HS-5 (cell line): ENCODE measurements around the gene TAAR6.
"Not testable (repeated sequence)": the region's sequence is repeated elsewhere in the genome, so short reads cannot be mapped to it uniquely, and the experiment has no call there.

Source experiments
- DNase-seq: peaks from one replicate; pipeline ENCODE4 v3.0.0-alpha.2; 2012; ENCODE audit warnings: low read depth

TAAR6 gene, protein sequence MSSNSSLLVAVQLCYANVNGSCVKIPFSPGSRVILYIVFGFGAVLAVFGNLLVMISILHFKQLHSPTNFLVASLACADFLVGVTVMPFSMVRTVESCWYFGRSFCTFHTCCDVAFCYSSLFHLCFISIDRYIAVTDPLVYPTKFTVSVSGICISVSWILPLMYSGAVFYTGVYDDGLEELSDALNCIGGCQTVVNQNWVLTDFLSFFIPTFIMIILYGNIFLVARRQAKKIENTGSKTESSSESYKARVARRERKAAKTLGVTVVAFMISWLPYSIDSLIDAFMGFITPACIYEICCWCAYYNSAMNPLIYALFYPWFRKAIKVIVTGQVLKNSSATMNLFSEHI

DNA sequence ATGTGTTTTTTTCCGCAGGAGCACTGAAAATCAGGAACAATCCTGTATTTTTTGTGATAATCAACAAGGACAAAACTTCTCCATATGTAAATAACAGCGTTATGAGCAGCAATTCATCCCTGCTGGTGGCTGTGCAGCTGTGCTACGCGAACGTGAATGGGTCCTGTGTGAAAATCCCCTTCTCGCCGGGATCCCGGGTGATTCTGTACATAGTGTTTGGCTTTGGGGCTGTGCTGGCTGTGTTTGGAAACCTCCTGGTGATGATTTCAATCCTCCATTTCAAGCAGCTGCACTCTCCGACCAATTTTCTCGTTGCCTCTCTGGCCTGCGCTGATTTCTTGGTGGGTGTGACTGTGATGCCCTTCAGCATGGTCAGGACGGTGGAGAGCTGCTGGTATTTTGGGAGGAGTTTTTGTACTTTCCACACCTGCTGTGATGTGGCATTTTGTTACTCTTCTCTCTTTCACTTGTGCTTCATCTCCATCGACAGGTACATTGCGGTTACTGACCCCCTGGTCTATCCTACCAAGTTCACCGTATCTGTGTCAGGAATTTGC lies at the start of gene TAAR6:
TSS of gene TAAR6 (plus strand) at position 102 of the 557 bp plus-strand sequence. CDS start at position 102, 0 bp downstream.
- no peak for DNase-seq

GRCh38 chr6:132520953-132521352 lies 49.2 kb upstream of the TAAR6 start:
- DNase-seq, result no peak

GRCh38 chr6:132524646-132525045 lies 45.5 kb upstream of the TAAR6 start:
- DNase-seq, result no peak

DNA sequence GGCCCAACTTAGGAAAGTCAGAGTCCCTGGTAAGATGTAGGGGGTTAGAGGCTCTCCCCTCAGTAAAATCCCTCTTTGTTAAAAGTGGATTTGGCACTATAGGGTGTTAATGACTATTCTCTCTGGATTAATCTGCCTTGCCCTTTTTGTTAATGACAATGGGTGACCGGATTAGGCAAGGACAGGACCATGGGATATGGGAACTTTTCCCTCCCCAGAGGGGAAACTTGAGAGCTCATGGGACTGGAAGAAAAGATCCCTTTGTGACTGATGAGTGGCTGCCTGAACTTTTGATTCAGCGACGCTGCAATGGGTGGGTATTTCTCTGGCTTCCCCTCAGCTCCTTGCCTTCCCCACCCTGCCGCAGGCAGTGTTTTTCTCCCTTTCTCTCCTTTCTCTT lies 44.3 kb upstream of the TAAR6 start:
- DNase-seq, result no peak

GRCh38 chr6:132526461-132526860 lies 43.7 kb upstream of the TAAR6 start:
- no peak for DNase-seq

- DNase-seq, result peak; percentile 63
These were observed 42.3 kb upstream of the TAAR6 start for GRCh38 chr6:132527791-132528190.

- peak; percentile 23 for DNase-seq
These were observed 39.7 kb upstream of the TAAR6 start for GRCh38 chr6:132530293-132530974.

GRCh38 chr6:132534546-132534945 lies 35.6 kb upstream of the TAAR6 start:
- not testable (repeated sequence) for DNase-seq

DNA sequence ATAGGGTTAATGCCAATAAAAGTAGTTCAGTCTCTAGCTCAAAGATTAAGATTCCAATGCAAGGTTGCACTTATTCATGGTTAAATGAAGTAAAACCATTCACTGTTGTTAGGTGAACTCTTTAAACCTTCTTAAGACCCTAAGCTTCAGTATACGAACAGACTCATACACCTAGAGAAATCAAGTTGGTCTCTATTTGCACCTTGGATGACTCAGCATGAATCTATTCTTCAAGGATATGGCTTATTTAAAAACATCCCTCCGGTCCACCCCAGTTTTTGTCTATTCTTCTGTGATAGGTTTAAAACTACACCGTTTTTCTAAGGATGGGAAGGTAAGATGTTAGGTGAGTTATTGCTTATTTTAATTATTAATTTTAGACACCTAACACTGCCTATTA lies 33.0 kb upstream of the TAAR6 start:
- no peak for DNase-seq

DNA sequence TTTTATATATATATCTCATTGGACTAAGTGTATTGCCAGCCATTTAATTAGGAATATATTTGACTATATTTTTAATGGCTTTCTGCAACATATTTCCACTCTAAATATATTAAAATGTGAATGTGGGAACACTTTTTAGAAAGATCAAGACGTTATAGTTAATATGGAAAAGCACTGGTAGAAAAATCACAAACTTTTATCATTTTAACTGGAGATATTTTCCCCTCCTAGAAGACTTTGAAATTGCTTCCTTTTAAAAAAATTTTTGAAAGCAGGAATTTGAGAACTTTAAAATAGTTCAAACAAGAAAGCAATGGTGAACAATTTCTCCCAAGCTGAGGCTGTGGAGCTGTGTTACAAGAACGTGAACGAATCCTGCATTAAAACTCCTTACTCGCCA lies 32.1 kb upstream of the TAAR6 start, which contains the start of gene TAAR9:
TSS of gene TAAR9 (plus strand) at position 301 of the 400 bp plus-strand sequence. CDS start at position 314, 13 bp downstream.
- no peak for DNase-seq

DNA sequence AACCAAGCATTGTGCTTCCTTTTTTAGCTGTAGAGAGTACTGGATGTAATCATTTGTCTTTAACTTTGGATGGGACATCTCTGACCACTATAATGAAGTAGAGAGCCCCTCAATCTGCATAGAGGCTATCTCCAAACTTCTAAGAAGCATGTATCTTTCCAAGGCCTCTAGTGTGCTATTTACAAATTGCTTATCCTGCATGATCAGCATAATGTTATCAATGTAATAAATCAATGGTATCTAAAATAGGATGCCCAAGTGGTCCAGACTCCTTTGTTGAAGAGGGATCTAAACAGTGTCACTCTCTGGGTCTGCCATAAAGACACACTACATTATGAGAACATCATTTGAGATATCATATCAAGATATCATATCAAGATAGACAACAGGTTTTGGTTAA lies 25.3 kb upstream of the TAAR6 start:
- DNase-seq, result no peak

DNA sequence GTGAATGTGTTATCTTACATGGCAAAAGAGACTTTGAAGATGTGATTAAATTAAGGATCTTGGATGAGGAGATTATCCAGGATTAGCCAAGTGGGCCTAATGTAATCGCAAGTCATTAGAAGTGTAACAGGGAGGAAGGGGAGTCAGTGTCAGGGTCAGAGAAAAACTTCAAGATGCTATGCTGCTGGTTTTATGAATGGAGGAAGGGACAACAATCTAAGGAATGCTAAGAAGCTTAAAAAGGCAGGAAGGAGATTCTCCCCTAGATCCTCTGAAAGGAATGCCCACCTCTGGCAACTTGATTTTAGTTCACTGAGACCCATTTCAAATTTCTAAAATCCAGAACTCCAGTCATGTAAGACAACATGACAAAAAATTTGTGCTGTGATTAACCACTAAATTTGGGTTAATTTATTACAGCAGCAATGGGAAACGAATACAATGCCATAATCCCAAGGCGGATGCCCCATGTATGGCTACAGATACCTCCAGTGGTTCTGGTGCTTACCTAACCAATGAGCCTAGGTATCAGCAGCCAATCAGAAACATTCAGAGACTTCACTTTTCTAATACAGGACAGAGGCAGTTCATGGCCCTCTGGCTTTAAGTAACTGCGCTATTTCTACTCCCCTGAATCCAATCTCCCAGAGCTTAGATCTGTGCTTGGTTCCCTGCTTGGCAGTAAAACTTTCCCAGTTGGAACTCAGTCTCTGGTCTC lies 21.2 kb upstream of the TAAR6 start:
- no peak for DNase-seq

GRCh38 chr6:132551214-132551613 lies 18.9 kb upstream of the TAAR6 start:
- no peak for DNase-seq

DNA sequence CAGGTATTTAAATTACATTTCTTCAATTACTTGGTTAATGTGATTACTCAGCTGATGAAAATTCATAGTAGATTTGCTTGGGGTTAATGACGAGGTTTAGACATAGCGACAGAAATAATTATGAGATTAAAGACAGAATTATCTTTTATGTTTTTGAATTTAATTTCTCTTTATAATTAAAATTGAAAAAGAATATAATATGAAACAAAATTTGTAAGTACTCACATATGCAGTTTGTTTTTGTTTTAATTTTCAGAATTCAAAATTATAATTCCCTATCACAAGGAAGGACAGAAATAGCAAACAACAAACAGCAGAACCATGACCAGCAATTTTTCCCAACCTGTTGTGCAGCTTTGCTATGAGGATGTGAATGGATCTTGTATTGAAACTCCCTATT lies 17.8 kb upstream of the TAAR6 start, which contains the start of gene TAAR8:
TSS of gene TAAR8 (plus strand) at position 301 of the 400 bp plus-strand sequence. CDS start at position 322, 21 bp downstream.
- DNase-seq, result no peak

DNA sequence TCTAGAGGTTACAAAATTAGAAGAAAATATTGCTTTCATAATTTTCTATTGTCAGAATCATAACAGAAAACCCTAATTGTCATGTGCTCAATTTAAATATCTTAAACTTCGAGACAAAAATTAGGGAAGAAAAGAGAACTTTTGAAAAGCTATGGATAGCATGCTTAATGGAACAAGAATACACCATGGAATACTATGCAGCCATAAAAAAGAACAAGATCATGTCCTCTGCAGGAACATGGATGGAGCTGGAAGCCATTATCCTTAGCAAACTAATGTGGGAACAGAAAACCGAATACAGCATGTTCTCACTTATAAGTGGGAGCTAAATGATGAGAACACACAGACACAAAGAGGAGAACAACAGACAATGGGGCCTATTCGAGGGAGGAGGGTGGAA lies 10.0 kb upstream of the TAAR6 start:
- DNase-seq, result not testable (repeated sequence)

- DNase-seq, result no peak
These were observed 3.7 kb upstream of the TAAR6 start for GRCh38 chr6:132566404-132566803.

- DNase-seq, result no peak
These were observed 2.6 kb upstream of the TAAR6 start for GRCh38 chr6:132567566-132567965.

DNA sequence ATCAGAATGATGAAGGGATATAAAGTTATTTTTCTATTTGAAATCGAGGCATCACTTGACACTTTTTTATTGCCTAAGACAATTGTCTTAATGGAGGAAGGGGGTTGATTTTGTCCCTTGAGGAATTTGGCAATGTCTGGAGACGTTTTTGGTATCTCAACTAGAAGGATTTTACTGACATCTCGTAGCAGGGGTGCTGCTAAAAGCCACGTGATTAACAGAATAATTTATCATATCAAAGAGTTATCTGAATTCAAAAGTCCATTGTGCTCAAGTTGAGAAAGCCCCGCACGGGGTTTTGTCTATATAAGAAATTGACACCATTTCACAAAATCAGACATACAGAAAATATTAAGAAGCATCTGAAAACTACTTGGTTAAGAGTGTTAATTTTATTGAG lies 1.5 kb upstream of the TAAR6 start:
- no peak for DNase-seq

GRCh38 chr6:132569170-132569569 lies 952 bp upstream of the TAAR6 start:
- no peak for DNase-seq

DNA sequence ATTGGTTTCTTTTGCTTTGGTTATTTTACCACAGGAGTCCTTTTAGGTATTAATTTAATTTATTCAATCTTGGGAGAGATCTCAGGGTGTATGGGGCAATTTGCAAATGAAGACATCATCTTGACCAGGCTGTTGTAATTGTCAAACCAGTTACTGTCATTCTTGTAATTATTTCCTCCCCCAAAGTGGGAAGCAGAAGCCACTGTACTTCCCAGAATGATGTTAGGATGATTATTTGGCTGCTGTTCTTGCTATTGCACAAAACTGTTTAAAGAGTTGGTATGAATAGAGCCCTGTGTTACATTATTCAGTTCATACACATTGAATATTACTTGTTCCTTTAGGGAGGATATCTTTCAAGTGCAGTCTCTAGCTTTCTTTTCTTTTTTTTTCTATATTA lies 1.7 kb downstream of the TAAR6 start:
- no peak for DNase-seq

GRCh38 chr6:132584698-132585097 lies 14.6 kb downstream of the TAAR6 start:
- no peak for DNase-seq

DNA sequence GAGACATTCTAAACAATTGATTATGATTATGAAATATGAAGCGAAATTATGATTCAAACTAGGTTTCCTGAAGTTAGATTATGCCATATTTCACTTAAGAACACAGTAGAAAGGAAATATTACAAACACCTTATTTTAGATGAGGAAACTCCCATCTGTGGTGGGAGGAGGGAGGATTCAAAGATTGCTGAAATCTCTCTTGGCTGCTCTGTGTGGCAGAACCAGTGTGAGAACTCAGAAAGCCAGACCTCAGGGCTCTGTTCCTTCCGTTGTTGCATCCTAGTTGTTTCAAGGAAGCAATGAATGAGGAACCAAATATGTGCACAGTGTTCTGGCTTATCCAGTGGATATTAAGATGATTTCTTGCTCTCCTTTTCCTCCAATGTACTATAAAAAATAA lies 17.3 kb downstream of the TAAR6 start:
- no peak for DNase-seq
